A549 (cell line): Measurements from ENCODE around the gene TOGARAM1. TPM values are rescaled to one million over a fixed set of nuclear protein-coding genes. Genes with fewer than 3 reads are reported as not detected.

Source experiments
- ATAC-seq, 2 experiments: fragments of 200-7000 bp in 1 of 2; fragments of >200 bp in 1 of 2; cut with Nextera tagmentation in 1 of 2; cut with Tn5 transposase in 1 of 2; 3 replicates each; pipeline versions ENCODE4 v1.8.0 to v1.9.1; 2018 to 2020; ENCODE audit warnings: mild to moderate bottlenecking in 1 of 2, moderate library complexity in 1 of 2
- CTCF ChIA-PET: fragments of 300-600 bp; sonication (Branson Sonifier 250); formaldehyde crosslinking; extraction: SDS; loops from one replicate; lab custom pipeline; 2021; ENCODE audit warnings: antibody characterized with exemption, inconsistent platforms; lab: Yijun Ruan, JAX
- POLR2A ChIA-PET: fragments of 350-600 bp; formaldehyde crosslinking; extraction: SDS; loops from one replicate; lab custom pipeline; 2021; ENCODE audit warnings: antibody characterized with exemption, inconsistent platforms; lab: Yijun Ruan, JAX
- DNase-seq, 2 experiments: peaks; one replicate each; pipeline versions ENCODE4 v3.0.0 to v3.0.0-alpha.2; 2011 to 2016; ENCODE audit warnings: low read depth in 1 of 2, low spot score in 1 of 2
- FAIRE-seq: peaks from 2 replicates; lab custom pipeline; 2011; peaks lifted over from hg19 to GRCh38; lab: Jason Lieb, UNC
- H3K27ac ChIP-seq, 2 experiments: fragments of >200 bp; sonication (Bioruptor Twin); formaldehyde crosslinking; 3 replicates each; pipeline ENCODE4 v1.5.1; 2016 to 2017
- H3K4me1 ChIP-seq: fragments of >200 bp; sonication (Bioruptor Twin); formaldehyde crosslinking; 3 replicates; pipeline ENCODE4 v1.6.1; 2016
- H3K4me2 ChIP-seq: fragments of >200 bp; sonication (Bioruptor Twin); formaldehyde crosslinking; 3 replicates; pipeline ENCODE4 v1.6.1; 2016
- H3K4me3 ChIP-seq: fragments of >200 bp; sonication (Bioruptor Twin); formaldehyde crosslinking; 3 replicates; pipeline ENCODE4 v1.5.1; 2016
- H3K9me3 ChIP-seq: fragments of >200 bp; sonication (Bioruptor Twin); formaldehyde crosslinking; 3 replicates; pipeline ENCODE4 v1.6.1; 2016
- BHLHE40 ChIP-seq: IDR thresholded peaks from 2 replicates; pipeline ENCODE4 v1.6.1; 2012; ENCODE audit warnings: low read depth, low read length, inconsistent platforms
- CBX2 ChIP-seq: fragments of 200-600 bp; sonication (generic); IDR thresholded peaks from 2 replicates; pipeline ENCODE4 v1.6.1; 2016; ENCODE audit warnings: low read depth, mild to moderate bottlenecking, borderline replicate concordance
- CBX8 ChIP-seq: fragments of 200-600 bp; sonication (generic); IDR thresholded peaks from 2 replicates; pipeline ENCODE4 v1.6.1; 2016
- CEBPB ChIP-seq, 2 experiments: fragments of >200 bp in 1 of 2; sonication (Bioruptor Twin) in 1 of 2; formaldehyde crosslinking in 1 of 2; IDR thresholded peaks; 2 replicates each; pipeline ENCODE4 v1.6.1; 2012 to 2016
- EHMT2 ChIP-seq: fragments of 200-600 bp; sonication (generic); IDR thresholded peaks from 2 replicates; pipeline ENCODE4 v1.6.1; 2016; ENCODE audit warnings: antibody characterized with exemption, low read depth, mild to moderate bottlenecking, moderate library complexity
- EP300 ChIP-seq, 2 experiments: fragments of >200 bp; sonication (Bioruptor Twin); formaldehyde crosslinking; IDR thresholded peaks; 2 replicates in 1 of 2; 3 replicates in 1 of 2; pipeline ENCODE4 v1.6.1; 2016 to 2017
- FOSB ChIP-seq: fragments of 250-450 bp; sonication (Bioruptor Pico); IDR thresholded peaks from 2 replicates; pipeline ENCODE4 v1.5.0; 2020; ENCODE audit warnings: mild to moderate bottlenecking, moderate library complexity
- FOSL2 ChIP-seq, 2 experiments: fragments of 450-650 bp in 1 of 2; fragments of >200 bp in 1 of 2; sonication (Bioruptor Twin) in 1 of 2; formaldehyde crosslinking; IDR thresholded peaks; 2 replicates each; pipeline versions ENCODE4 v1.5.0 to v1.6.1; 2016 to 2020; ENCODE audit warnings: mild to moderate bottlenecking in 1 of 2, moderate library complexity in 1 of 2
- HOXB13 ChIP-seq: fragments of 250-450 bp; sonication (Bioruptor Pico); IDR thresholded peaks from 2 replicates; pipeline ENCODE4 v1.5.0; 2020; ENCODE audit warnings: low read depth, mild to moderate bottlenecking, moderate library complexity
- KDM5A ChIP-seq: fragments of 200-600 bp; sonication (generic); IDR thresholded peaks from 2 replicates; pipeline ENCODE4 v1.6.1; 2016; ENCODE audit warnings: antibody characterized with exemption, mild to moderate bottlenecking
- MAFK ChIP-seq: fragments of 450-650 bp; IDR thresholded peaks from 2 replicates; pipeline ENCODE4 v1.6.1; 2014; ENCODE audit not compliant: partially characterized antibody
- MAZ ChIP-seq: fragments of 150-350 bp; IDR thresholded peaks from 2 replicates; pipeline ENCODE4 v1.6.1; 2014; ENCODE audit warnings: antibody characterized with exemption, low read depth, low read length, borderline replicate concordance
- PHF8 ChIP-seq: fragments of 200-600 bp; sonication (generic); IDR thresholded peaks from 2 replicates; pipeline ENCODE4 v1.6.1; 2016; ENCODE audit warnings: low read depth, mild to moderate bottlenecking, antibody characterized with exemption, moderate library complexity, borderline replicate concordance
- POLR2A ChIP-seq: IDR thresholded peaks from 2 replicates; pipeline ENCODE4 v1.6.1; 2012; ENCODE audit warnings: mild to moderate bottlenecking, low read length
- POLR2AphosphoS2 ChIP-seq: conservative IDR thresholded peaks from 2 replicates; pipeline ENCODE4 v1.6.1; 2012; ENCODE audit warnings: low read length, improper control_type of control experiment, inconsistent platforms
- RARB ChIP-seq: fragments of 250-450 bp; sonication (Bioruptor Pico); IDR thresholded peaks from 2 replicates; pipeline ENCODE4 v1.8.0; 2021; ENCODE audit warnings: mild to moderate bottlenecking, moderate library complexity
- RCOR1 ChIP-seq: fragments of 150-350 bp; IDR thresholded peaks from 2 replicates; pipeline ENCODE4 v1.6.1; 2014; ENCODE audit warnings: antibody characterized with exemption, low read length, low read depth
- RNF2 ChIP-seq: fragments of 200-600 bp; sonication (generic); IDR thresholded peaks from 2 replicates; pipeline ENCODE4 v1.6.1; 2016; ENCODE audit warnings: low read depth, mild to moderate bottlenecking, antibody characterized with exemption, moderate library complexity, borderline replicate concordance
- ZFP36 ChIP-seq: fragments of 450-650 bp; IDR thresholded peaks from 2 replicates; pipeline ENCODE4 v1.6.1; 2014; ENCODE audit warnings: borderline replicate concordance; ENCODE audit not compliant: partially characterized antibody
- ZSCAN20 ChIP-seq: fragments of 250-450 bp; sonication (Bioruptor Pico); IDR thresholded peaks from 2 replicates; pipeline ENCODE4 v1.8.0; 2022; ENCODE audit warnings: mild to moderate bottlenecking, moderate library complexity
- WGBS: methylation state at CpG from one replicate; pipeline ENCODE4 v1.1.6; 2017; ENCODE audit errors: missing lambda C conversion rate; 5-methylcytosine and 5-hydroxymethylcytosine counted together
- polyA plus RNA-seq, 4 experiments: library from polyadenylated mRNA; depleted of rRNA in 3 of 4; stranded (reverse); fragments of >200 nt; fragmentation: RNase III in 1 of 4; extraction: RNeasy Plus Mini Kit Qiagen cat#74134 plus additional on column Dnase treatment in 1 of 4; gene quantifications; 2 replicates in 3 of 4; 3 replicates in 1 of 4; pipeline ENCODE4 v1.2.3, GENCODE V29; 2011 to 2017
- TF ChIP-seq, protein P1 (sequence below): IDR thresholded peaks from 2 replicates; pipeline ENCODE4 v1.6.1; 2012
- TF ChIP-seq, protein P2 (sequence below): fragments of >200 bp; sonication (Bioruptor Twin); formaldehyde crosslinking; IDR thresholded peaks from 3 replicates; pipeline ENCODE4 v1.5.1; 2016
- TF ChIP-seq, protein P3 (sequence below): fragments of 200-600 bp; sonication (generic); IDR thresholded peaks from 2 replicates; pipeline ENCODE4 v1.6.1; 2016; ENCODE audit warnings: antibody characterized with exemption, mild to moderate bottlenecking, moderate library complexity

TOGARAM1 gene
- polyA plus RNA-seq, 2 of the 4 experiments (the other 2 are of a cell fraction): 7.6 to 17.6 TPM

DNA sequence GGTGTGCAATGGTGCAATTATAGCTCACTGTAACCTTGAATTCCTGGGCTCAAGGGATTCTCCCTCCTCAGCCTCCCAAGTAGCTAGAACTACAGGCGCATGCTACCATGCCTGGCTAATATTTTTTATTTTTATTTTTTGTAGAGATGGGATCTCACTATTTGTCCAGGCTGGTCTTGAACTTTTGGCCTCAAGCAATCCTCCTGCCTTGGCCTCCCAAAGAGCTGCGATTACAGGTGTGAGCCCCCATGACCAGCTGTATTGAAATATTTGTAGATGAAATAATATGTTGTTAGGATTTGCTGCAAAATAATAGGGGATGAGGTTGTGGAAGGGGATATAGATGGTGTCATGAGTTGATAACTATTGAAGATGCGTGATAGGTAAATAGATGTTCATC is 5.1 kb upstream of the TOGARAM1 start:
- TF ChIP-seq BHLHE40 (no peak), RCOR1 (no peak)
- TF ChIP-seq, protein P1, sequence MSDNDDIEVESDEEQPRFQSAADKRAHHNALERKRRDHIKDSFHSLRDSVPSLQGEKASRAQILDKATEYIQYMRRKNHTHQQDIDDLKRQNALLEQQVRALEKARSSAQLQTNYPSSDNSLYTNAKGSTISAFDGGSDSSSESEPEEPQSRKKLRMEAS: no peak
- peaks cover 27% of the 10 kb centered on the region for H3K4me1 ChIP-seq
- H3K4me2 ChIP-seq: no peak overlapping the region
- no peak overlapping the region for H3K4me3 ChIP-seq
- WGBS: 97% methylated on average over 3 of the region's 3 CpGs
- ChIA-PET CTCF (no interaction called here), POLR2A (no interaction called here)
- ATAC-seq (no peak), FAIRE-seq (no peak), DNase-seq (no peak)
- H3K9me3 ChIP-seq: no peaks in the 10 kb centered on the region
- no peak overlapping the region for H3K27ac ChIP-seq

DNA sequence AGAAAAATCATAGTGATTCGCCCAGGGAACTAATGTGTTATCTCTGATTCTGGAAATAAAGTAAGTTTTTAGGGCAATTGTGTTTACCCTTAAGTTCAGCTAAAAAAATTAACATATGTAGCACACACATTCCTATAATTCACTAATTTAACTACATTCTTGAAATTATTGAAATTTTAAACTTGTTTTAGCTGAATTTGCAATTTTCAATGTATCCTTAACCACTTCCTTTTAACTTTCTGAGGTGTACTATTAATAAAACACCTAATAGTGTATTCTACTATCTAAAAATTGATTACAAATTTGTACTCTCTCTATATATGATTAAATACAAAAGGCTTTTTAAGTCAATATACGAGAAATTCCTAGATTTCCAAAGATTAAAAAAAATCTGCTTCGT is 2.5 kb upstream of the TOGARAM1 start:
- DNase-seq (no peak), FAIRE-seq (no peak), ATAC-seq (no peak)
- CTCF ChIA-PET: no interaction called here
- Histone ChIP-seq H3K27ac (no peak overlapping the region), H3K4me1 (peaks cover 27% of the 10 kb centered on the region), H3K4me3 (no peak overlapping the region), H3K9me3 (no peaks in the 10 kb centered on the region), H3K4me2 (peak overlapping the region; percentile 93)
- 67% methylated on average over 3 of the region's 3 CpGs for WGBS
- peak; percentile 82 for TF ChIP-seq MAFK
- TF ChIP-seq, protein P2, sequence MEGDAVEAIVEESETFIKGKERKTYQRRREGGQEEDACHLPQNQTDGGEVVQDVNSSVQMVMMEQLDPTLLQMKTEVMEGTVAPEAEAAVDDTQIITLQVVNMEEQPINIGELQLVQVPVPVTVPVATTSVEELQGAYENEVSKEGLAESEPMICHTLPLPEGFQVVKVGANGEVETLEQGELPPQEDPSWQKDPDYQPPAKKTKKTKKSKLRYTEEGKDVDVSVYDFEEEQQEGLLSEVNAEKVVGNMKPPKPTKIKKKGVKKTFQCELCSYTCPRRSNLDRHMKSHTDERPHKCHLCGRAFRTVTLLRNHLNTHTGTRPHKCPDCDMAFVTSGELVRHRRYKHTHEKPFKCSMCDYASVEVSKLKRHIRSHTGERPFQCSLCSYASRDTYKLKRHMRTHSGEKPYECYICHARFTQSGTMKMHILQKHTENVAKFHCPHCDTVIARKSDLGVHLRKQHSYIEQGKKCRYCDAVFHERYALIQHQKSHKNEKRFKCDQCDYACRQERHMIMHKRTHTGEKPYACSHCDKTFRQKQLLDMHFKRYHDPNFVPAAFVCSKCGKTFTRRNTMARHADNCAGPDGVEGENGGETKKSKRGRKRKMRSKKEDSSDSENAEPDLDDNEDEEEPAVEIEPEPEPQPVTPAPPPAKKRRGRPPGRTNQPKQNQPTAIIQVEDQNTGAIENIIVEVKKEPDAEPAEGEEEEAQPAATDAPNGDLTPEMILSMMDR: no peak
- TF ChIP-seq, protein P3, sequence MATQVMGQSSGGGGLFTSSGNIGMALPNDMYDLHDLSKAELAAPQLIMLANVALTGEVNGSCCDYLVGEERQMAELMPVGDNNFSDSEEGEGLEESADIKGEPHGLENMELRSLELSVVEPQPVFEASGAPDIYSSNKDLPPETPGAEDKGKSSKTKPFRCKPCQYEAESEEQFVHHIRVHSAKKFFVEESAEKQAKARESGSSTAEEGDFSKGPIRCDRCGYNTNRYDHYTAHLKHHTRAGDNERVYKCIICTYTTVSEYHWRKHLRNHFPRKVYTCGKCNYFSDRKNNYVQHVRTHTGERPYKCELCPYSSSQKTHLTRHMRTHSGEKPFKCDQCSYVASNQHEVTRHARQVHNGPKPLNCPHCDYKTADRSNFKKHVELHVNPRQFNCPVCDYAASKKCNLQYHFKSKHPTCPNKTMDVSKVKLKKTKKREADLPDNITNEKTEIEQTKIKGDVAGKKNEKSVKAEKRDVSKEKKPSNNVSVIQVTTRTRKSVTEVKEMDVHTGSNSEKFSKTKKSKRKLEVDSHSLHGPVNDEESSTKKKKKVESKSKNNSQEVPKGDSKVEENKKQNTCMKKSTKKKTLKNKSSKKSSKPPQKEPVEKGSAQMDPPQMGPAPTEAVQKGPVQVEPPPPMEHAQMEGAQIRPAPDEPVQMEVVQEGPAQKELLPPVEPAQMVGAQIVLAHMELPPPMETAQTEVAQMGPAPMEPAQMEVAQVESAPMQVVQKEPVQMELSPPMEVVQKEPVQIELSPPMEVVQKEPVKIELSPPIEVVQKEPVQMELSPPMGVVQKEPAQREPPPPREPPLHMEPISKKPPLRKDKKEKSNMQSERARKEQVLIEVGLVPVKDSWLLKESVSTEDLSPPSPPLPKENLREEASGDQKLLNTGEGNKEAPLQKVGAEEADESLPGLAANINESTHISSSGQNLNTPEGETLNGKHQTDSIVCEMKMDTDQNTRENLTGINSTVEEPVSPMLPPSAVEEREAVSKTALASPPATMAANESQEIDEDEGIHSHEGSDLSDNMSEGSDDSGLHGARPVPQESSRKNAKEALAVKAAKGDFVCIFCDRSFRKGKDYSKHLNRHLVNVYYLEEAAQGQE: no peak
- POLR2A ChIA-PET: no interaction called here

DNA sequence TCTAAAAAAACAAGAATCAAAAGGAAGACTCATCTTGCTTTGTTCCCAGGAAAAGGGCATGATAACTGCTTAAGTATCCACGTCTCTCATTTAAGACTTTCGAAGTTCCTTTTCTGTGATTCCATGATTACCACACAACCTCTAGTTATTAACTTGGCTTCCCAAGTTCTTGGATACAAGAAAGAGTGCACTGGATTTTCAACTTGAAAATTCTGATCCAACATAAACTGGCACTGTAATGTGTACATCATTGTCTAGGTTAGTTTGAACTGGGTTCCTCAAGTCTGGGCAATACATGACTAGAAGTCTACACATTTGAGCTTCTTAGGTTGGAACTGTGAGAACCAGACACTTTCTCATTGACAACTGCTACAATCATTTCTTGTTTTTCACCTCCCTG is 1.8 kb upstream of the TOGARAM1 start:
- DNase-seq (peak in 1 of 2 experiments; percentile 6), FAIRE-seq (no peak), ATAC-seq (no peak)
- Histone ChIP-seq H3K4me1 (peaks cover 27% of the 10 kb centered on the region), H3K4me2 (peak overlapping the region; percentile 93), H3K4me3 (peak overlapping the region; percentile 76), H3K9me3 (no peaks in the 10 kb centered on the region), H3K27ac (peak overlapping the region; percentile 76 to 87; a peak in 4 of 6 replicates)
- POLR2A ChIA-PET: interaction anchor here (2.2 kb wide), 1 partner anchor 125 kb away, joined by 8 read pairs; the partner anchor contains the start of gene PRPF39
- TF ChIP-seq EHMT2: no peak
- no peak for TF ChIP-seq EP300 (IDR thresholded peaks at IDR 0.05)
- no peak for TF ChIP-seq RCOR1
- no peak for TF ChIP-seq CEBPB (IDR thresholded peaks at IDR 0.05)
- TF ChIP-seq POLR2AphosphoS2: no peak
- TF ChIP-seq ZSCAN20: no peak
- TF ChIP-seq POLR2A: no peak
- no peak for TF ChIP-seq FOSB (CRISPR knock-in tag)
- TF ChIP-seq PHF8: no peak
- CTCF ChIA-PET: interaction anchor here (1.4 kb wide), 1 partner anchor 22 kb away, joined by 4 read pairs; no protein-coding TSS in a partner anchor
- WGBS: 8% methylated on average over 2 of the region's 2 CpGs

DNA sequence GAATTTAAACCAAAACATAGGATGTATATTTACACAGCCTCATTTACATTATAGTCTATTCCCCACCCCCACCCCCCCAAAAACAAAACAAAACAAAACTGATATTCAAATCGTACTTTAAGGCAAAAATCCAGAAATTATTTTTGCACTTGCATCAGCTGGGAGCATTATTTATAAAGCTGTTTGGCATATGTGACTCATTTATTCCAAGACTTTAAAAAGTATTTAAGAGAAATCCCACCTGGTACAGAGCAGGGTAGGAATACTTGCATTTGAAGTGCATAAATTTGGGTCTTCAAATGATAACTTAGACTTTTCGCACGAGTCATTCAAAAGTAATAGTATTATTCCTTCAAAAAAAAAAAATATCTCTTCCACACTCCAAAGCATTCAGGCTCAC is 1.3 kb upstream of the TOGARAM1 start:
- Histone ChIP-seq H3K4me2 (peak overlapping the region; percentile 93), H3K4me1 (peaks cover 30% of the 10 kb centered on the region), H3K4me3 (peak overlapping the region; percentile 76), H3K9me3 (no peaks in the 10 kb centered on the region), H3K27ac (peak overlapping the region; percentile 76 to 87)
- TF ChIP-seq MAZ (no peak), CEBPB (IDR thresholded peaks at IDR 0.05) (no peak), CBX2 (no peak), RNF2 (no peak), EP300 (IDR thresholded peaks at IDR 0.05) (no peak), RARB (CRISPR knock-in tag) (no peak), ZSCAN20 (no peak), KDM5A (no peak), FOSL2 (IDR thresholded peaks at IDR 0.05) (no peak), FOSL2 (CRISPR knock-in tag; IDR thresholded peaks at IDR 0.05) (no peak), CBX8 (no peak), POLR2AphosphoS2 (no peak), RCOR1 (no peak), HOXB13 (CRISPR knock-in tag) (no peak), ZFP36 (no peak)
- ChIA-PET POLR2A (interaction anchor here (0.6 to 2.2 kb wide), 5 partner anchors 9 to 292 kb away, joined by 8 to 12 read pairs (median 11); partner anchors contain the start of genes FANCM, FKBP3, MIS18BP1 and PRPF39), CTCF (interaction anchor here (1.4 kb wide), 1 partner anchor 22 kb away, joined by 4 read pairs; no protein-coding TSS in a partner anchor)
- no peak for FAIRE-seq
- no peak for ATAC-seq
- WGBS: 0% methylated on average over 3 of the region's 3 CpGs
- no peak for DNase-seq
